Measurements from ENCODE around the gene SLC17A1. TPM values are rescaled to one million over a fixed set of nuclear protein-coding genes. Genes with fewer than 3 reads are reported as not detected.

Gene SLC17A1
- polyA plus RNA-seq, 2 donors: not detected

DNA sequence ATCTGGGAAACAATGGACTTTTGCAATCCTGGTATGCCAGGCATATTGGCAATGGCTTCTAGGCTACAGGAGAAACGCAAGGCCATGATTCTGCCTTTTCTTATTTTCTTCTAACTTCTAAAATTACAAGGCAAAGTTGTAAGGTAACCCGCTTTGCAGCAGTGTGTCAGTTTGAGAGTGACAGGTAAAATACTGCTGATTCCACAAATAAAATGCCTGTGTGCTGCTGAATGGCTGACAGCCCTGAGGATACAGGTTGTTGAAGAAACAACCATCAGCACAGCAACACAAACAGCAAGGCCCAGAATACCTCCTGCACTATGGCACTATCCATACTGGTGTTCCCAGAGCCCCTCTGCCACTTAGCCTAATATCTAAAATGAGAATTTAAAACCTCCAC, 37.1 kb downstream of the SLC17A1 start:
- no peak overlapping the region for H3K27ac ChIP-seq (ENCODE audit: low read depth in 2 of 2, low read length in 1 of 2)
- H3K4me3 ChIP-seq (ENCODE audit: low read depth in 1 of 2, low read length in 2 of 2): no peak overlapping the region
- H3K4me1 ChIP-seq (ENCODE audit: control insufficient read depth in 2 of 2, insufficient read depth in 2 of 2, low read length in 1 of 2): no peaks in the 10 kb centered on the region
- no peaks in the 10 kb centered on the region for H3K9me3 ChIP-seq (ENCODE audit: control insufficient read depth in 2 of 2, insufficient read depth in 1 of 2, low read depth in 1 of 2, low read length in 1 of 2)
- no peaks in the 10 kb centered on the region for H3K27me3 ChIP-seq (ENCODE audit: control insufficient read depth in 1 of 2, insufficient read depth in 2 of 2, low read length in 2 of 2)
- WGBS, 2 donors: 84 to 88% methylated on average over 2 of the region's 2 CpGs
- H3K36me3 ChIP-seq (ENCODE audit: control insufficient read depth in 2 of 2, insufficient read depth in 2 of 2, low read length in 1 of 2): no peaks in the 10 kb centered on the region

DNA sequence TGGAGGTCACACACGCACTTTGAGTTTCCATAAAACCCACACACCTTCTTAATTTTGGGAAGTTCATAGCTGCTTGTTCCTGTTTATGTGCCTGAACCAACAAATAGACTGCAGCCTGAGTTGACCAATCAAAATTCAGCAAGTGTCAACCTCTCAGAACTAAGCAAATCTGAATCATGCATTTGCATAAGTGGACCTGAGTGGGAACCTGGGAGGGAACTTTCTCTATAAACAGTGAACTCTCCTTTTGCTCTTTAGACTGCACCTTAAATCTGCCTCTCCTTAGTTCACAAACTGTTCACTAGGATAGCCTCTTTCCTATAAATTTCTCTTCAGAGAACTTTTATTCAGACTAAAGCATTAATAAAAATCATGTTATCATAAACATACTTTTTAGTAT, 37.9 kb downstream of the SLC17A1 start:
- Histone ChIP-seq H3K36me3 (ENCODE audit: control insufficient read depth in 2 of 2, insufficient read depth in 2 of 2, low read length in 1 of 2) (no peaks in the 10 kb centered on the region), H3K4me3 (ENCODE audit: low read depth in 1 of 2, low read length in 2 of 2) (no peak overlapping the region)
- 86 to 94% methylated on average over 1 of the region's 1 CpG for WGBS, 2 donors

DNA sequence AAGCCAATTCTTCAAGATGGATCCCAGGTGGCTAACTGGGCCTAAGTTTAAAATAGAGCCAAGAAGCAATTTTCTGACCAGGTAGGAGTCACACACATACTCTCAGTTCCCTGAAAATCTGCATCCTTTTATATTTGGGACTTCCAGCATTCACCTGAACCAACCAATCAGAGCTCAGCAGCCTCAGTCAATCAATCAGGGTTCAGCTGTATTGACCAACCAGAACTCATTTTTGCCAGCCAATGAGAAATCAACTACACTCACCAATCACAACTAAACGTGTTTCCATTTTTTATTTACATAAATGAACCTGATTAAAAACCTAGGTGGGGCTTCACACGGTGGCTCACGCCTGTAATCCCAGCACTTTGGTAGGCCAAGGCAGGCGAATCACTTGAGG, 39.8 kb downstream of the SLC17A1 start:
- no peaks in the 10 kb centered on the region for H3K9me3 ChIP-seq (ENCODE audit: control insufficient read depth in 2 of 2, insufficient read depth in 1 of 2, low read depth in 1 of 2, low read length in 1 of 2)
- no peaks in the 10 kb centered on the region for H3K4me1 ChIP-seq (ENCODE audit: control insufficient read depth in 2 of 2, insufficient read depth in 2 of 2, low read length in 1 of 2)
- WGBS, 2 donors: 80 to 83% methylated on average over 4 of the region's 4 CpGs
- H3K36me3 ChIP-seq (ENCODE audit: control insufficient read depth in 2 of 2, insufficient read depth in 2 of 2, low read length in 1 of 2): no peaks in the 10 kb centered on the region
- H3K27me3 ChIP-seq (ENCODE audit: control insufficient read depth in 1 of 2, insufficient read depth in 2 of 2, low read length in 2 of 2): no peaks in the 10 kb centered on the region
- no peak overlapping the region for H3K27ac ChIP-seq (ENCODE audit: low read depth in 2 of 2, low read length in 1 of 2)
- H3K4me3 ChIP-seq (ENCODE audit: low read depth in 1 of 2, low read length in 2 of 2): no peak overlapping the region

More for the DNA sequence above, 37.9 kb downstream of the SLC17A1 start:
- no peaks in the 10 kb centered on the region for H3K27me3 ChIP-seq (ENCODE audit: control insufficient read depth in 1 of 2, insufficient read depth in 2 of 2, low read length in 2 of 2)
- H3K27ac ChIP-seq (ENCODE audit: low read depth in 2 of 2, low read length in 1 of 2): no peak overlapping the region
- H3K9me3 ChIP-seq (ENCODE audit: control insufficient read depth in 2 of 2, insufficient read depth in 1 of 2, low read depth in 1 of 2, low read length in 1 of 2): no peaks in the 10 kb centered on the region
- H3K4me1 ChIP-seq (ENCODE audit: control insufficient read depth in 2 of 2, insufficient read depth in 2 of 2, low read length in 1 of 2): no peaks in the 10 kb centered on the region

DNA sequence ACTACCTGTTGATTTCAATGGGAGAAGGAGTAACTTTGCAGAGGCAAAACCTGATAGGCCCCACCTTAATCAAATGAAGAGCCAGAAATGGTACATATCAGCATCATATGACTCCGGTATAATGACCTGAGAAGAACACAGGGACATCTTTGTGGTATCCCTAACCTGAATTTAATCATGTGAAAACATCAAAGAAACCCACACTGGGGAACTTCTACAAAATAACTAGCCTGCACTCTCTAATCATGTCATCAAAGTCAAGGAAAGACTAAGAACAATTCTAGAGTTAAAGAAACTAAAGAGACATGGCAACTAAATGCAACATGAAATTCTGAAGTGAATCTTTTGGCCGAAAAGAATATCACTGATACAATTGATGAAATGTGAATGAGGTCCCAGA, 42.4 kb downstream of the SLC17A1 start:
- Histone ChIP-seq H3K27ac (ENCODE audit: low read depth in 2 of 2, low read length in 1 of 2) (no peak overlapping the region), H3K9me3 (ENCODE audit: control insufficient read depth in 2 of 2, insufficient read depth in 1 of 2, low read depth in 1 of 2, low read length in 1 of 2) (no peaks in the 10 kb centered on the region), H3K4me3 (ENCODE audit: low read depth in 1 of 2, low read length in 2 of 2) (no peak overlapping the region), H3K4me1 (ENCODE audit: control insufficient read depth in 2 of 2, insufficient read depth in 2 of 2, low read length in 1 of 2) (no peaks in the 10 kb centered on the region), H3K36me3 (ENCODE audit: control insufficient read depth in 2 of 2, insufficient read depth in 2 of 2, low read length in 1 of 2) (no peaks in the 10 kb centered on the region), H3K27me3 (ENCODE audit: control insufficient read depth in 1 of 2, insufficient read depth in 2 of 2, low read length in 2 of 2) (no peaks in the 10 kb centered on the region)
- 79 to 94% methylated on average over 2 of the region's 2 CpGs for WGBS, 2 donors

DNA sequence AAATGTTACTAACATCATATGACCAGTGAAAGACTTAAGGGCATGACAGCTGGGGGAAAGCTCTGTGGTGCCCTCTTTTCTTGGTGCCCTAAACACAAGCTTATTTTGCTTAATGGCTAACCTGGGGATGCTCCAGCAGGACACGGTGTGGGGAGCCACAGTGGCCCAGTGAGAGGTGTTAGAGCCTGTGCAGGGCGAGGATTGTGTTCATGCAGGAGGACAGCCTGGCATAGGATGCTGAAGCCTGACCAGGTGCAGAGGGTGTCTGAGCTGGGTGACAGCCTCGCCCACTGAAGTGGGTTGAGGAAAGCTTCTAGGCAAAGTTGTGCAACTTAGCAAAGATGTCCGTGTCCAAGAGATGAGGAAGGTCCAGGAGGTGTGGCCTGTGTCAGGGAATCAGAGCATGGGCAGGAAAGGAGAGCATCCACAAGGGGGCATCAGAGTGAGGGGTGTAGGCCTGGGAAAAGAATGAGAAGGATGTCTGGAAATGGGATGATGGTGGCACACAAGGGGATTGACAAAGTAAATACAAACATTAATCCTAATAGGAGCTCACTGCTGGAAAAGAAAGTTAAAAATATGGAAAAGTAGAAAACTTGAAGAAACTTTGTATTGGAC, 43.4 kb downstream of the SLC17A1 start:
- Histone ChIP-seq H3K27ac (ENCODE audit: low read depth in 2 of 2, low read length in 1 of 2) (no peak overlapping the region), H3K9me3 (ENCODE audit: control insufficient read depth in 2 of 2, insufficient read depth in 1 of 2, low read depth in 1 of 2, low read length in 1 of 2) (no peaks in the 10 kb centered on the region), H3K4me1 (ENCODE audit: control insufficient read depth in 2 of 2, insufficient read depth in 2 of 2, low read length in 1 of 2) (no peaks in the 10 kb centered on the region), H3K4me3 (ENCODE audit: low read depth in 1 of 2, low read length in 2 of 2) (no peak overlapping the region), H3K27me3 (ENCODE audit: control insufficient read depth in 1 of 2, insufficient read depth in 2 of 2, low read length in 2 of 2) (no peaks in the 10 kb centered on the region), H3K36me3 (ENCODE audit: control insufficient read depth in 2 of 2, insufficient read depth in 2 of 2, low read length in 1 of 2) (no peaks in the 10 kb centered on the region)
- WGBS, 2 donors: 64 to 68% methylated on average over 4 of the region's 4 CpGs

DNA sequence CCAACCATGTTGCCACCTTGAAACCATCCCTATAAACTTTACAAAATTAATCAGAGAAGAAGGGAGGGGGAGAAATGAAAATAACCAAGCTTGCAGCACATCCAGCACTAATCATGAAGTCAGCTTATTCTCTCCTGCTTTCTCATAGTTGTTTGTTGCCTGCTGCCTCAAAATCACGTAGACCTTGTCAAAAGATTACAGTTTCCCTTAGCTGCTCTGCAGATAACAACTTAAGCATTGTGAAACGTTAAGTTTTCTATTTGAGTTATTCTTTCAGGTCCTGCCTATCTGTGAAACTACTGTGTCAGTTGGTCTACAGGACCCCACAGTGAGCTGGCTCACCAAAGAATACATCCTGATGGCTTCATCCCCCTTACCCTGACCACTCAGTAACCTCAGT, 44.4 kb downstream of the SLC17A1 start:
- Histone ChIP-seq H3K9me3 (ENCODE audit: control insufficient read depth in 2 of 2, insufficient read depth in 1 of 2, low read depth in 1 of 2, low read length in 1 of 2) (no peaks in the 10 kb centered on the region), H3K27me3 (ENCODE audit: control insufficient read depth in 1 of 2, insufficient read depth in 2 of 2, low read length in 2 of 2) (no peaks in the 10 kb centered on the region), H3K27ac (ENCODE audit: low read depth in 2 of 2, low read length in 1 of 2) (no peak overlapping the region), H3K36me3 (ENCODE audit: control insufficient read depth in 2 of 2, insufficient read depth in 2 of 2, low read length in 1 of 2) (no peaks in the 10 kb centered on the region), H3K4me3 (ENCODE audit: low read depth in 1 of 2, low read length in 2 of 2) (no peak overlapping the region), H3K4me1 (ENCODE audit: control insufficient read depth in 2 of 2, insufficient read depth in 2 of 2, low read length in 1 of 2) (no peaks in the 10 kb centered on the region)
- WGBS, 2 donors: 66 to 67% methylated on average over 2 of the region's 2 CpGs

DNA sequence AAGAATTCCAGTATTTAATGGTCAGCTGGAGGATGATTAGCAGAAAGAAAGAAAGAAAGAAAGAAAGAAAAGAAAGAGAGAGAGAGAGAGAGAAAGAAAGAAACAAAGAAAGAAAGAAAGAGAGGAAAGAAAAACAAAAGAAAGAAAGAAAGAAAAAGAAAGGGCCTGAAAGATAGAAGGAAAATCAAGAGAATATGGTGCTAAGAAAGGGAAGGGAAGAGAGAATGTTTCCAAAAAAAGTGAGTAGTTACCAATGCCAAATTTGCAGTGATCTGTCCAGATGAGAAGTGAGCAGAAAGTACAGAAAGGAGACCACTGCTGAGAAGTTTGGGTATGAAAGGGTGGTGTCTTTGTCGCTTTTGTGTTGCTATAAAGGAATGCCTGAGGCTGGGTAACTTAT, 50.7 kb downstream of the SLC17A1 start:
- H3K27me3 ChIP-seq (ENCODE audit: control insufficient read depth in 1 of 2, insufficient read depth in 2 of 2, low read length in 2 of 2): no peaks in the 10 kb centered on the region
- H3K4me3 ChIP-seq (ENCODE audit: low read depth in 1 of 2, low read length in 2 of 2): no peak overlapping the region
- no peak overlapping the region for H3K27ac ChIP-seq (ENCODE audit: low read depth in 2 of 2, low read length in 1 of 2)
- no peaks in the 10 kb centered on the region for H3K9me3 ChIP-seq (ENCODE audit: control insufficient read depth in 2 of 2, insufficient read depth in 1 of 2, low read depth in 1 of 2, low read length in 1 of 2)
- no peaks in the 10 kb centered on the region for H3K36me3 ChIP-seq (ENCODE audit: control insufficient read depth in 2 of 2, insufficient read depth in 2 of 2, low read length in 1 of 2)
- WGBS, 2 donors: 82 to 93% methylated on average over 1 of the region's 1 CpG
- H3K4me1 ChIP-seq (ENCODE audit: control insufficient read depth in 2 of 2, insufficient read depth in 2 of 2, low read length in 1 of 2): no peaks in the 10 kb centered on the region

DNA sequence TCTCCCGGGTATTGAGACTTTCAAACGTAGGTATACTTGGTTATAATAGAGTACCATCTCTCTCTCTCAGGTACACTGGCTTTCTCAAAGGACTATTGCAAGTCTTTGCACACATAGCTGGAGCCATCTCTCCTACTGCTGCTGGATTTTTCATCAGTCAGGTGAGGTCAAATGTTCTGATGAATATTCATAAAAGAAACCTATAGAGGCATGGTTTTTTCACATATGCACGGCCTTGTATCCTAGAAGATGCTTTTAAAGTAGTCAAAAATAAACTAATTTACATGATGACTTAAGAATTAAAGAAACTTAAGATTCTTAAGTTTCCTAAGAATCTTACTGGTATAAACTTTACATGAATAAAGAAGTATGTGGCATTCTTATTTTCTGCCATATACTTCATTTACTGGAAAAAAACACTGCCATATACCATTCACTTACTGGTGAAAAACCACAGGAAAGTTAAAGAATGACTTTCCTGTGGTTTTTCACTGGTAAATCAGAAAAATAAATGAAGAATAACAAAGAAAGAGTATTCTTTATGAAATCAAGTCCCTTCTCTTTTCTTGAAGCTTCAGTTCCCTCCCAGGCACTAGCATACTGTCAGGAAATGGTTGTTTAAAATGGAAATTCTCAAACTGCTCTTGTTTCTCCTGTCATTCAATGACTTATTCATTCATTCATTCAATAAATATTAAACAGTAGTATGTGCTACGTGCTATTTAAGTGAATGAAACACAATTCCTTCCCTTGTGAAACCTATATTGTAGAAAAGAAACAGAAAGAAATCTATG, 53.8 kb downstream of the SLC17A1 start:
- Histone ChIP-seq H3K9me3 (ENCODE audit: control insufficient read depth in 2 of 2, insufficient read depth in 1 of 2, low read depth in 1 of 2, low read length in 1 of 2) (no peaks in the 10 kb centered on the region), H3K36me3 (ENCODE audit: control insufficient read depth in 2 of 2, insufficient read depth in 2 of 2, low read length in 1 of 2) (no peaks in the 10 kb centered on the region), H3K27me3 (ENCODE audit: control insufficient read depth in 1 of 2, insufficient read depth in 2 of 2, low read length in 2 of 2) (no peaks in the 10 kb centered on the region), H3K4me1 (ENCODE audit: control insufficient read depth in 2 of 2, insufficient read depth in 2 of 2, low read length in 1 of 2) (no peaks in the 10 kb centered on the region), H3K4me3 (ENCODE audit: low read depth in 1 of 2, low read length in 2 of 2) (no peak overlapping the region), H3K27ac (ENCODE audit: low read depth in 2 of 2, low read length in 1 of 2) (no peak overlapping the region)
- WGBS, 2 donors: 54 to 64% methylated on average over 4 of the region's 4 CpGs

DNA sequence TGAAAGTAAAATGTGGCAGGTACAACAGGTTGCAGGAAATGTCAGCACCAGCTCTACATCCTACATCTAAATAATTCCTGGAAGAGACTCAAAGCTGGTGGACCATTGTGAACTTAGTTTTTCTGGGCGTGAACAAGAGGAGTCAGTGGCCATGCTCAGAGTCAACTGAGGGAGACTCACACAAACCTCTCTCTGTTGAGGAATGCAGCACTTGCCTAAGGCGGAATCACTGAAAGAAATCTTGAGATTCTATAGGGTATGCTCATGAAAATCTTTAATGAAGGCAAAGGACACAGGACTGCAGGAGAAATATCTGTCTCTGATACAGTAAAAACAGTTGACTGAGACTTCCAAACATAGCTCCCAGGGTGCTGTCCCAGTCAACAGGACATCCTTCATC, 54.8 kb downstream of the SLC17A1 start:
- H3K27ac ChIP-seq (ENCODE audit: low read depth in 2 of 2, low read length in 1 of 2): no peak overlapping the region
- H3K4me1 ChIP-seq (ENCODE audit: control insufficient read depth in 2 of 2, insufficient read depth in 2 of 2, low read length in 1 of 2): no peaks in the 10 kb centered on the region
- no peaks in the 10 kb centered on the region for H3K27me3 ChIP-seq (ENCODE audit: control insufficient read depth in 1 of 2, insufficient read depth in 2 of 2, low read length in 2 of 2)
- H3K4me3 ChIP-seq (ENCODE audit: low read depth in 1 of 2, low read length in 2 of 2): no peak overlapping the region
- H3K9me3 ChIP-seq (ENCODE audit: control insufficient read depth in 2 of 2, insufficient read depth in 1 of 2, low read depth in 1 of 2, low read length in 1 of 2): no peaks in the 10 kb centered on the region
- 61 to 86% methylated on average over 2 of the region's 2 CpGs for WGBS, 2 donors
- H3K36me3 ChIP-seq (ENCODE audit: control insufficient read depth in 2 of 2, insufficient read depth in 2 of 2, low read length in 1 of 2): no peaks in the 10 kb centered on the region
